Ovary (tissue), 3 donors: ENCODE measurements around the gene GRK4.
"Not testable (repeated sequence)": the region's sequence is repeated elsewhere in the genome, so short reads cannot be mapped to it uniquely, and the experiment has no call there.

Experiments used
- CTCF ChIP-seq, 3 donors: fragments of 450-650 bp in 2 of 3; fragments of 200-600 bp in 1 of 3; IDR thresholded peaks; one replicate each; pipeline versions ENCODE4 v1.5.1 to v1.8.0; 2016 to 2022; ENCODE audit warnings: antibody characterized with exemption in 3 of 3, mild to moderate bottlenecking in 1 of 3
- POLR2A ChIP-seq: fragments of 450-650 bp; IDR thresholded peaks from one replicate; pipeline ENCODE4 v1.6.1; 2017; ENCODE audit warnings: antibody characterized with exemption, mild to moderate bottlenecking, moderate library complexity
- donor health status: DM: no; HTN: no; CAD: no.

- TF ChIP-seq POLR2A; CTCF (IDR thresholded peaks at IDR 0.05): not testable (repeated sequence)
Measured at GRCh38 chr4:2955186-2956044, 8.0 kb upstream of the GRK4 start.
